Measurements from ENCODE around the gene NACC2.

NACC2 gene

GRCh38 chr9:136055715-136056545 lies 39.2 kb downstream of the NACC2 start:
- Histone ChIP-seq H2BK12ac (ENCODE audit: low read length) (no peak overlapping the region), H3K4ac (ENCODE audit: low read length) (no peak overlapping the region), H3K27me3 (ENCODE audit: control insufficient read depth in 3 of 3, insufficient read depth in 3 of 3, low read depth in 1 of 3, low read length in 3 of 3) (no peaks in the 10 kb centered on the region), H3K18ac (ENCODE audit: low read length) (peak overlapping the region; percentile 58), H3K79me1 (ENCODE audit: low read depth, low read length) (peaks cover 9% of the 10 kb centered on the region), H3K9me3 (replicated peaks in 1 of 2; ENCODE audit: control insufficient read depth in 2 of 2, insufficient read depth in 1 of 2, low read depth in 1 of 2, low read length in 2 of 2) (no peaks in the 10 kb centered on the region), H3K9ac (ENCODE audit: low read depth, low read length, poor library complexity) (no peak overlapping the region), H2BK15ac (ENCODE audit: low read length) (peak overlapping the region; percentile 54), H3K14ac (ENCODE audit: low read length) (no peak overlapping the region), H3K27ac (replicated peaks; ENCODE audit: low read length) (no peak overlapping the region), H2AK5ac (ENCODE audit: low read depth, low read length) (peak overlapping the region; percentile 59), H3K23ac (ENCODE audit: low read depth, low read length, poor library complexity) (no peak overlapping the region), H2BK5ac (ENCODE audit: low read length) (peak overlapping the region; percentile 48), H4K91ac (ENCODE audit: low read depth, low read length, poor library complexity) (no peak overlapping the region), H4K8ac (ENCODE audit: low read depth, low read length) (no peak overlapping the region), H3K4me2 (ENCODE audit: insufficient read depth, low read length, poor library complexity, severe bottlenecking) (no peak overlapping the region), H2AFZ (ENCODE audit: low read length) (no peak overlapping the region), H3K4me3 (ENCODE audit: low read length in 2 of 2) (no peak overlapping the region), H3K36me3 (replicated peaks in 1 of 2; ENCODE audit: control insufficient read depth in 2 of 2, insufficient read depth in 2 of 2, low read length in 2 of 2) (no peaks in the 10 kb centered on the region), H3K4me1 (ENCODE audit: control insufficient read depth in 2 of 2, insufficient read depth in 1 of 2, low read depth in 1 of 2, low read length in 2 of 2) (peaks cover 34 to 38% of the 10 kb centered on the region in 2 donors), H2BK120ac (ENCODE audit: low read depth, low read length) (no peak overlapping the region)
- DNase-seq (ENCODE audit: low spot score), result no peak
- WGBS, 2 donors (ENCODE audit: extremely low coverage in 2 of 2, insufficient read length in 2 of 2, insufficient replicate concordance in 1 of 2), result no CpG with 5 or more reads among the region's 30 CpGs

- H3K36me3 ChIP-seq (replicated peaks in 1 of 2; ENCODE audit: control insufficient read depth in 2 of 2, insufficient read depth in 2 of 2, low read length in 2 of 2), result no peaks in the 10 kb centered on the region
- no peak overlapping the region for H3K4me2 ChIP-seq (ENCODE audit: insufficient read depth, low read length, poor library complexity, severe bottlenecking)
- peaks cover 37 to 42% of the 10 kb centered on the region in 2 donors for H3K4me1 ChIP-seq (ENCODE audit: control insufficient read depth in 2 of 2, insufficient read depth in 1 of 2, low read depth in 1 of 2, low read length in 2 of 2)
- H3K4me3 ChIP-seq (ENCODE audit: low read length in 2 of 2), result no peak overlapping the region
- no peak overlapping the region for H2BK12ac ChIP-seq (ENCODE audit: low read length)
- peaks cover 9% of the 10 kb centered on the region for H3K79me1 ChIP-seq (ENCODE audit: low read depth, low read length)
- H3K9ac ChIP-seq (ENCODE audit: low read depth, low read length, poor library complexity), result no peak overlapping the region
- H2BK5ac ChIP-seq (ENCODE audit: low read length), result no peak overlapping the region
- H3K9me3 ChIP-seq (replicated peaks in 1 of 2; ENCODE audit: control insufficient read depth in 2 of 2, insufficient read depth in 1 of 2, low read depth in 1 of 2, low read length in 2 of 2), result no peaks in the 10 kb centered on the region
- H3K27ac ChIP-seq (replicated peaks; ENCODE audit: low read length), result no peak overlapping the region
- H3K18ac ChIP-seq (ENCODE audit: low read length), result peak overlapping the region; percentile 76
- peak overlapping the region; percentile 59 for H2AK5ac ChIP-seq (ENCODE audit: low read depth, low read length)
- H3K23ac ChIP-seq (ENCODE audit: low read depth, low read length, poor library complexity), result peak overlapping the region; percentile 45
- no peak overlapping the region for H2AFZ ChIP-seq (ENCODE audit: low read length)
- no CpG with 5 or more reads among the region's 18 CpGs for WGBS, 2 donors (ENCODE audit: extremely low coverage in 2 of 2, insufficient read length in 2 of 2, insufficient replicate concordance in 1 of 2)
- H3K4ac ChIP-seq (ENCODE audit: low read length), result no peak overlapping the region
- H2BK15ac ChIP-seq (ENCODE audit: low read length), result peak overlapping the region; percentile 28
- H3K14ac ChIP-seq (ENCODE audit: low read length), result peak overlapping the region; percentile 73
- H4K91ac ChIP-seq (ENCODE audit: low read depth, low read length, poor library complexity), result no peak overlapping the region
- no peak overlapping the region for H4K8ac ChIP-seq (ENCODE audit: low read depth, low read length)
- no peak for DNase-seq (ENCODE audit: low spot score)
- H3K27me3 ChIP-seq (ENCODE audit: control insufficient read depth in 3 of 3, insufficient read depth in 3 of 3, low read depth in 1 of 3, low read length in 3 of 3), result no peaks in the 10 kb centered on the region
- no peak overlapping the region for H2BK120ac ChIP-seq (ENCODE audit: low read depth, low read length)
Observed at GRCh38 chr9:136054798-136055714, 40.0 kb downstream of the NACC2 start.

DNA sequence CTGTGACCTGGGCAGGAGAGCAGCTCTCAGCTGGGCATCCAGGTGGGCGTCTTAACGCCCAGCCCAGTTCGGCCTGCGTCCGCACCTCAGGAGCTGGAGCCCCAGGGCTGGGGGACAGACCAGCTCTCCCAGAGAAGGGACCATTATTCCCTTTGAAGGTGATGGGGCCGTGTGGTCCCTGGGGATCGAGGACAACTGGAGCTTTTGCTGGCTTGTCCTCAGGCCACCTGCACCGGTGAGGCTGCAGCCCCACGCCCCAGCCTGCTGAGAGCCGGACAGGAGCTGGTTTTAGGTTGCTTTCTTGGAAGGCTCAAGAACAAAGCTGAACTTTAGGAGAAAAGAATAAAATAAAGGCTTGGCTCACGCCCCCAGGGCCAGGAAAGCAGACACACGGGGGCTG lies 40.9 kb downstream of the NACC2 start:
- Histone ChIP-seq H4K91ac (ENCODE audit: low read depth, low read length, poor library complexity) (no peak overlapping the region), H2BK5ac (ENCODE audit: low read length) (no peak overlapping the region), H3K14ac (ENCODE audit: low read length) (peak overlapping the region; percentile 85), H2AK5ac (ENCODE audit: low read depth, low read length) (peak overlapping the region; percentile 94), H3K18ac (ENCODE audit: low read length) (peak overlapping the region; percentile 27), H3K9me3 (replicated peaks in 1 of 2; ENCODE audit: control insufficient read depth in 2 of 2, insufficient read depth in 1 of 2, low read depth in 1 of 2, low read length in 2 of 2) (no peaks in the 10 kb centered on the region), H3K4me1 (ENCODE audit: control insufficient read depth in 2 of 2, insufficient read depth in 1 of 2, low read depth in 1 of 2, low read length in 2 of 2) (peaks cover 34 to 40% of the 10 kb centered on the region in 2 donors), H3K27ac (replicated peaks; ENCODE audit: low read length) (no peak overlapping the region), H3K79me1 (ENCODE audit: low read depth, low read length) (peaks cover 9% of the 10 kb centered on the region), H2BK120ac (ENCODE audit: low read depth, low read length) (peak overlapping the region; percentile 82), H3K27me3 (ENCODE audit: control insufficient read depth in 3 of 3, insufficient read depth in 3 of 3, low read depth in 1 of 3, low read length in 3 of 3) (no peaks in the 10 kb centered on the region), H3K4ac (ENCODE audit: low read length) (no peak overlapping the region), H2BK15ac (ENCODE audit: low read length) (peak overlapping the region; percentile 63), H2AFZ (ENCODE audit: low read length) (no peak overlapping the region), H3K4me2 (ENCODE audit: insufficient read depth, low read length, poor library complexity, severe bottlenecking) (no peak overlapping the region), H4K8ac (ENCODE audit: low read depth, low read length) (no peak overlapping the region), H3K36me3 (replicated peaks in 1 of 2; ENCODE audit: control insufficient read depth in 2 of 2, insufficient read depth in 2 of 2, low read length in 2 of 2) (peaks cover 4 to 5% of the 10 kb centered on the region in 2 donors), H3K4me3 (ENCODE audit: low read length in 2 of 2) (no peak overlapping the region), H2BK12ac (ENCODE audit: low read length) (no peak overlapping the region), H3K23ac (ENCODE audit: low read depth, low read length, poor library complexity) (no peak overlapping the region), H3K9ac (ENCODE audit: low read depth, low read length, poor library complexity) (no peak overlapping the region)
- WGBS, 2 donors (ENCODE audit: extremely low coverage in 2 of 2, insufficient read length in 2 of 2, insufficient replicate concordance in 1 of 2), result no CpG with 5 or more reads among the region's 12 CpGs
- no peak for DNase-seq (ENCODE audit: low spot score)

DNA sequence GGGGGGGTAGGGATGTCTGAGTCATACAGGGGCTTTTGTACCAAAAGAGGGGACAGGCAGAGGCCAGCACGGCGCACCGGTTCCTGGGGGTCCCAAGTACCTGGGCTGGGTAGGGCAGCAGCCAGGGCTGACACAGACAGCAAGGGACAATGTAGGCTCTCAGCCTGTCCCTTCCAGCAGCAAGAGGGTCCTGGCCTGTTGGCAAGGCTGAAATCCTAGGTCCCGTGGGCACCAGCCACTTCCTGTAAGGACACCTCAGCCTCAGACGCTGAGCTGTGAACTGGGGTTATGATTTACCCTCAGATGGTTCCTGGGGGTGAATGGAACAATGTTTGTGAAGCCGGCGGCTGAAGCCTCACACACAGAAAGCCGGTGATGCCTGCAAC lies 41.3 kb downstream of the NACC2 start:
- no CpG with 5 or more reads among the region's 8 CpGs for WGBS, 2 donors (ENCODE audit: extremely low coverage in 2 of 2, insufficient read length in 2 of 2, insufficient replicate concordance in 1 of 2)
- peak overlapping the region; percentile 63 for H2BK15ac ChIP-seq (ENCODE audit: low read length)
- peak overlapping the region; percentile 82 for H2BK120ac ChIP-seq (ENCODE audit: low read depth, low read length)
- H3K23ac ChIP-seq (ENCODE audit: low read depth, low read length, poor library complexity), result no peak overlapping the region
- peaks cover 32 to 40% of the 10 kb centered on the region in 2 donors for H3K4me1 ChIP-seq (ENCODE audit: control insufficient read depth in 2 of 2, insufficient read depth in 1 of 2, low read depth in 1 of 2, low read length in 2 of 2)
- H3K27ac ChIP-seq (replicated peaks; ENCODE audit: low read length), result no peak overlapping the region
- H3K4me3 ChIP-seq (ENCODE audit: low read length in 2 of 2), result no peak overlapping the region
- no peak overlapping the region for H4K91ac ChIP-seq (ENCODE audit: low read depth, low read length, poor library complexity)
- peak overlapping the region; percentile 94 for H2AK5ac ChIP-seq (ENCODE audit: low read depth, low read length)
- peak overlapping the region; percentile 27 for H3K18ac ChIP-seq (ENCODE audit: low read length)
- no peak overlapping the region for H3K4me2 ChIP-seq (ENCODE audit: insufficient read depth, low read length, poor library complexity, severe bottlenecking)
- H3K36me3 ChIP-seq (replicated peaks in 1 of 2; ENCODE audit: control insufficient read depth in 2 of 2, insufficient read depth in 2 of 2, low read length in 2 of 2), result peaks cover 4 to 8% of the 10 kb centered on the region in 2 donors
- H3K14ac ChIP-seq (ENCODE audit: low read length), result peak overlapping the region; percentile 85
- no peak for DNase-seq (ENCODE audit: low spot score)
- H3K27me3 ChIP-seq (ENCODE audit: control insufficient read depth in 3 of 3, insufficient read depth in 3 of 3, low read depth in 1 of 3, low read length in 3 of 3), result no peaks in the 10 kb centered on the region
- no peak overlapping the region for H3K4ac ChIP-seq (ENCODE audit: low read length)
- no peak overlapping the region for H4K8ac ChIP-seq (ENCODE audit: low read depth, low read length)
- no peaks in the 10 kb centered on the region for H3K9me3 ChIP-seq (replicated peaks in 1 of 2; ENCODE audit: control insufficient read depth in 2 of 2, insufficient read depth in 1 of 2, low read depth in 1 of 2, low read length in 2 of 2)
- H2BK12ac ChIP-seq (ENCODE audit: low read length), result no peak overlapping the region
- H3K9ac ChIP-seq (ENCODE audit: low read depth, low read length, poor library complexity), result no peak overlapping the region
- no peak overlapping the region for H2AFZ ChIP-seq (ENCODE audit: low read length)
- H2BK5ac ChIP-seq (ENCODE audit: low read length), result no peak overlapping the region
- peaks cover 9% of the 10 kb centered on the region for H3K79me1 ChIP-seq (ENCODE audit: low read depth, low read length)

Data from neuronal stem cell (in vitro differentiated cells).